K562 (cell line): ENCODE results near the gene MUSTN1. TPM values are rescaled to one million over a fixed set of nuclear protein-coding genes. Genes with fewer than 3 reads are reported as not detected.

Experiments
- ATAC-seq: fragments of 200-7000 bp; cut with Tn5 transposase; 3 replicates; pipeline ENCODE4 v1.9.1; 2020; ENCODE audit warnings: moderate library complexity
- BruUV-seq: library from RNA; stranded (reverse); fragments of 400-500 nt; replicated peaks from 2 replicates; lab custom pipeline; 2021; lab: Mats Ljungman, UMichigan
- CTCF ChIA-PET: fragments of 300-600 bp; formaldehyde crosslinking; extraction: SDS; loops from one replicate; lab custom pipeline; 2021; ENCODE audit warnings: low intra/inter-chr PET ratio; lab: Yijun Ruan, JAX
- POLR2A ChIA-PET: fragments of 300-600, 350-650 bp; sonication (Branson Sonifier 250); formaldehyde crosslinking; extraction: SDS; loops from one replicate; lab custom pipeline; 2021; ENCODE audit warnings: antibody characterized with exemption, inconsistent platforms; lab: Yijun Ruan, JAX
- DNase-seq, 4 experiments: peaks; one replicate each; pipeline versions ENCODE4 v3.0.0 to v3.0.0-alpha.2; 2011 to 2018; ENCODE audit warnings: low spot score in 3 of 4, mixed read lengths in 3 of 4; ENCODE audit errors: extremely low read depth in 1 of 4
- FAIRE-seq: peaks from 2 replicates; lab custom pipeline; 2011; peaks lifted over from hg19 to GRCh38; lab: Jason Lieb, UNC
- H2AFZ ChIP-seq: 2 replicates; pipeline ENCODE4 v1.6.0; 2011; ENCODE audit warnings: low read depth, low read length, control low read depth, inconsistent platforms
- H3K27ac ChIP-seq: fragments of 200-600 bp; 3 replicates; pipeline ENCODE4 v1.8.0; 2011; ENCODE audit warnings: low read depth, mild to moderate bottlenecking, control low read depth, inconsistent platforms, low read length, moderate library complexity, mixed read lengths; ENCODE audit errors: extremely low read depth
- H3K27me3 ChIP-seq, 2 experiments: fragments of 300-600 bp in 1 of 2; 2 replicates in 1 of 2; 3 replicates in 1 of 2; pipeline versions ENCODE4 v1.6.0 to v1.8.0; 2011; ENCODE audit warnings: inconsistent platforms in 2 of 2, low read length in 2 of 2, mild to moderate bottlenecking in 1 of 2, mixed read lengths in 1 of 2, moderate library complexity in 1 of 2; ENCODE audit not compliant: control insufficient read depth in 2 of 2, insufficient read depth in 2 of 2
- H3K36me3 ChIP-seq: fragments of 300-600 bp; 3 replicates; pipeline ENCODE4 v1.8.0; 2011; ENCODE audit warnings: mild to moderate bottlenecking, low read length, inconsistent platforms; ENCODE audit not compliant: control insufficient read depth, insufficient read depth
- H3K4me1 ChIP-seq, 2 experiments: fragments of 200-600 bp in 1 of 2; replicated peaks in 1 of 2; 2 replicates in 1 of 2; 3 replicates in 1 of 2; pipeline versions ENCODE4 v1.5.1 to v1.8.0; 2011; ENCODE audit warnings: inconsistent platforms in 2 of 2, low read length in 2 of 2, mild to moderate bottlenecking in 1 of 2, mixed read lengths in 1 of 2, moderate library complexity in 1 of 2; ENCODE audit not compliant: control insufficient read depth in 2 of 2, insufficient read depth in 2 of 2
- H3K4me2 ChIP-seq: 2 replicates; pipeline ENCODE4 v1.6.1; 2011; ENCODE audit warnings: low read length, control low read depth, inconsistent platforms, mixed read lengths; ENCODE audit not compliant: insufficient read depth
- H3K4me3 ChIP-seq: fragments of 200-600 bp; sonication (generic), shearing (Covaris generic); 2 replicates; pipeline ENCODE4 v1.5.1; 2016; ENCODE audit warnings: control low read depth, inconsistent platforms
- H3K79me2 ChIP-seq: fragments of 200-600 bp; 3 replicates; pipeline ENCODE4 v1.8.0; 2011; ENCODE audit warnings: low read length, inconsistent platforms; ENCODE audit not compliant: control insufficient read depth, insufficient read depth
- H3K9ac ChIP-seq, 2 experiments: 2 replicates each; pipeline versions ENCODE4 v1.6.0 to v1.6.1; 2011; ENCODE audit warnings: low read depth in 2 of 2, low read length in 2 of 2, control low read depth in 1 of 2, inconsistent platforms in 1 of 2, mild to moderate bottlenecking in 1 of 2, mixed read lengths in 1 of 2; ENCODE audit not compliant: insufficient read depth in 1 of 2
- H3K9me1 ChIP-seq: one replicate; pipeline ENCODE4 v1.6.0; 2011; ENCODE audit warnings: inconsistent platforms, mild to moderate bottlenecking, low read length, moderate library complexity; ENCODE audit not compliant: control insufficient read depth, insufficient read depth
- H3K9me3 ChIP-seq: replicated peaks from 2 replicates; pipeline ENCODE4 v1.5.1; 2011; ENCODE audit warnings: low read depth, low read length, inconsistent platforms; ENCODE audit not compliant: control insufficient read depth, insufficient read depth
- H4K20me1 ChIP-seq: replicated peaks from 2 replicates; pipeline ENCODE4 v1.6.1; 2011; ENCODE audit warnings: low read length, inconsistent platforms, mixed read lengths; ENCODE audit not compliant: control insufficient read depth, insufficient read depth
- GABPB2 ChIP-seq: fragments of 250-450 bp; sonication (Bioruptor Pico); conservative IDR thresholded peaks from 2 replicates; pipeline ENCODE4 v1.5.1; 2021; ENCODE audit warnings: mild to moderate bottlenecking
- MED1 ChIP-seq: sonication (generic); formaldehyde crosslinking; IDR thresholded peaks from 2 replicates; pipeline ENCODE4 v1.8.1; 2023; ENCODE audit warnings: missing genetic modification reagents, borderline replicate concordance
- NKRF ChIP-seq: fragments of 450-650 bp; IDR thresholded peaks from 2 replicates; pipeline ENCODE4 v1.6.1; 2016; ENCODE audit warnings: borderline replicate concordance
- ZFPM2 ChIP-seq: fragments of 250-450 bp; sonication (Bioruptor Pico); IDR thresholded peaks from 2 replicates; pipeline ENCODE4 v1.5.1; 2022; ENCODE audit warnings: mild to moderate bottlenecking
- WGBS: fragments of 100-300 bp; shearing (Covaris generic); methylation state at CpG from one replicate; pipeline ENCODE4 v1.1.6; 2016; ENCODE audit warnings: low coverage, mixed read lengths; ENCODE audit not compliant: insufficient coverage; ENCODE audit errors: missing lambda C conversion rate; 5-methylcytosine and 5-hydroxymethylcytosine counted together
- in situ Hi-C: fragments of 300-500 bp; cut with MboI; formaldehyde crosslinking; loops from 4 replicates; pipeline ENCODE4 v1.15.0; 2018; ENCODE audit warnings: inconsistent platforms, mixed read lengths
- intact Hi-C: fragments of 100-400 bp; cut with micrococcal nuclease; formaldehyde crosslinking; loops from 2 replicates; pipeline ENCODE4 v1.14.2; 2022
- polyA plus RNA-seq, 8 experiments: library from polyadenylated mRNA; depleted of rRNA in 4 of 8; stranded (reverse) in 5 of 8; unstranded in 3 of 8; fragments of >200 nt; fragmentation: Nextera tagmentation in 2 of 8; fragmentation: Illumina TruSeq in 1 of 8; extraction: Ambion mirVana in 2 of 8; extraction: Trizol in 1 of 8; gene quantifications; 2 replicates each; pipeline versions ENCODE4 v1.2.1 to v1.2.3, GENCODE V29; 2011 to 2014; ENCODE audit warnings: inconsistent platforms in 1 of 8, missing spikeins in 1 of 8
- total RNA-seq, 7 experiments: library from RNA; depleted of rRNA in 6 of 7; stranded (reverse); fragments of >200 nt in 6 of 7; fragmentation: Illumina TruSeq in 2 of 7; extraction: Trizol in 2 of 7; gene quantifications; 2 replicates each; pipeline versions ENCODE4 v1.2.1 to v1.2.3, GENCODE V29; 2011 to 2021; ENCODE audit warnings: low replicate concordance in 1 of 7

The MUSTN1 gene
- total and polyA plus RNA-seq, 9 of the 15 experiments (the other 6 are each of a cell fraction or from before 2014, with no cell fraction given) = 0.15 to 0.78 (median 0.44) TPM; not detected in 4

GRCh38 chr3:52880047-52880446, 45.2 kb upstream of the MUSTN1 start (continued):
- TF ChIP-seq NKRF (no peak), MED1 (CRISPR knock-in tag) (no peak)

GRCh38 chr3:52879581-52879980, 44.8 kb upstream of the MUSTN1 start:
- no TSS peak for BruUV-seq
- POLR2A ChIA-PET = interaction anchor here (2.1 kb wide), 1 partner anchor 14 kb away, joined by 11 read pairs; no protein-coding TSS in a partner anchor

More at GRCh38 chr3:52879581-52879980, 44.8 kb upstream of the MUSTN1 start:
- Histone ChIP-seq H3K27me3 (no peaks in the 10 kb centered on the region), H3K9me3 (no peaks in the 10 kb centered on the region), H3K27ac (no peak overlapping the region)
- CTCF ChIA-PET = no interaction called here
- no peak for ATAC-seq
- TF ChIP-seq GABPB2 (CRISPR knock-in tag) (no peak), ZFPM2 (CRISPR knock-in tag) (no peak)
- TF ChIP-seq, all 486 proteins: peak for 0
- H2AFZ ChIP-seq = no peak overlapping the region
- in situ Hi-C loops (no loop called here), intact Hi-C loops (no loop called here)
- no peaks in the 10 kb centered on the region for H4K20me1 ChIP-seq
- H3K4me2 ChIP-seq = no peak overlapping the region
- H3K4me1 ChIP-seq = peaks cover 4 to 18% of the 10 kb centered on the region in 2 experiments; a peak in 4 of 5 replicates
- FAIRE-seq (no peak), DNase-seq (no peak)
- H3K9ac ChIP-seq = no peak overlapping the region
- no peak overlapping the region for H3K4me3 ChIP-seq
- WGBS = no CpG with 5 or more reads among the region's 4 CpGs
- no peaks in the 10 kb centered on the region for H3K79me2 ChIP-seq
- H3K9me1 ChIP-seq = no peaks in the 10 kb centered on the region
- H3K36me3 ChIP-seq = no peaks in the 10 kb centered on the region
